A549 treated with RU486 at 1 μM for 4 hours (cell line): ENCODE data around the gene ULBP2. TPM values are rescaled to one million over a fixed set of nuclear protein-coding genes. Genes with fewer than 3 reads are reported as not detected.

Experiments
- total RNA-seq: library from RNA; stranded (reverse); fragments of 200-300 nt; extraction: Qiagen RNA extraction; gene quantifications from 5 replicates; pipeline ENCODE4 v1.2.3, GENCODE V29; 2022; ENCODE audit warnings: low read depth

The ULBP2 gene, protein sequence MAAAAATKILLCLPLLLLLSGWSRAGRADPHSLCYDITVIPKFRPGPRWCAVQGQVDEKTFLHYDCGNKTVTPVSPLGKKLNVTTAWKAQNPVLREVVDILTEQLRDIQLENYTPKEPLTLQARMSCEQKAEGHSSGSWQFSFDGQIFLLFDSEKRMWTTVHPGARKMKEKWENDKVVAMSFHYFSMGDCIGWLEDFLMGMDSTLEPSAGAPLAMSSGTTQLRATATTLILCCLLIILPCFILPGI
- total RNA-seq: 2.7 to 4.2 TPM (median 3.5 TPM) in 5 replicates

GRCh38 chr6:149941583-149942460 lies at the start of gene ULBP2:
Gene ULBP2 (plus strand): TSS chr6:149942014. CDS start chr6:149942073, 59 bp downstream.

DNA sequence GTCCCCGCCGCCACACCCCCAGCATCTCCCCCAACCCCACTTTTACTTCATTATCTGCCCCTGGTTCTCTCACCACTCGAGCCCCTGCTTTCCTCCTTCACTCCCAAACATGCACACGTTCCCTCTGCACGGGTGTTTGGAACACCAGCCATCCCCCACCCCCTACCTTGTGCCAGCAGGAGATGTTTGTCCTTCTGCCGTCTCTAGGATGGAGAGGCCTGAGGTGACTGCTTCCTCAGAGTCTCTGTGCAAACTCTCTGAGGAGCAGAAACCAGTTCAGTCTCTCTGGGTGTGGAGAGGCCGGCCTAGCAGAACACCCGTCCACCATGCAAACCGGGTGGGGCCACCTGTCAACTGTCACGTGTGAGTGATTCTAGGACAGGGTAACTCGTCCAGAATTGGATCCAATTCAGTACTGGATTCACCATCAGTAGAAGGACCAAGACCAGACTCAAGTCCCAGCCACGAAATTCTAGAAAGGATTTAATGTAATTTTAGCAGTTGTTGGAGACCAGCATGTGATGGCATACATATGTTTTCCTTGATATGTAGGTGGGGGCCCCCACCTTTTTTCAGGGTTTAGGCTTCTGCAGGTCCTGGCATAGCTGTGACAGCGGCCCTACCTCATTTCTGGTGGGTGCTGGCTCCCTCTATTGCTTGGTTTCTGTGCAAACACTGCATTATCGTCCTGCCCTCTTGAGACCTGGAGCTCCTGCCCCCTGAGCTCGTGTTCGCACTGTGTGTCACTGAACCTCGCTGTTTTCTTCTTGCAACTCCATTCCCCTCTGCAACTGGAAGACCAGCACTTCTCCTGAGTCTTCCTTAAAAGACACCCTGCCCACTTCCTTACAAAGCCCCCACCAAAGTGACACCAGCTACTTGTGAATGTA lies 43.7 kb upstream of the ULBP2 start, which contains the start of gene RAET1E:
Gene RAET1E (minus strand): TSS at position 259 of the 890 bp plus-strand sequence. CDS start 7,212 bp downstream, outside the sequence.

GRCh38 chr6:149922642-149923326 lies 19.0 kb upstream of the ULBP2 start, which contains the start of gene RAET1G:
Gene RAET1G (minus strand): TSS chr6:149923121. CDS start chr6:149923010, 111 bp downstream.

DNA sequence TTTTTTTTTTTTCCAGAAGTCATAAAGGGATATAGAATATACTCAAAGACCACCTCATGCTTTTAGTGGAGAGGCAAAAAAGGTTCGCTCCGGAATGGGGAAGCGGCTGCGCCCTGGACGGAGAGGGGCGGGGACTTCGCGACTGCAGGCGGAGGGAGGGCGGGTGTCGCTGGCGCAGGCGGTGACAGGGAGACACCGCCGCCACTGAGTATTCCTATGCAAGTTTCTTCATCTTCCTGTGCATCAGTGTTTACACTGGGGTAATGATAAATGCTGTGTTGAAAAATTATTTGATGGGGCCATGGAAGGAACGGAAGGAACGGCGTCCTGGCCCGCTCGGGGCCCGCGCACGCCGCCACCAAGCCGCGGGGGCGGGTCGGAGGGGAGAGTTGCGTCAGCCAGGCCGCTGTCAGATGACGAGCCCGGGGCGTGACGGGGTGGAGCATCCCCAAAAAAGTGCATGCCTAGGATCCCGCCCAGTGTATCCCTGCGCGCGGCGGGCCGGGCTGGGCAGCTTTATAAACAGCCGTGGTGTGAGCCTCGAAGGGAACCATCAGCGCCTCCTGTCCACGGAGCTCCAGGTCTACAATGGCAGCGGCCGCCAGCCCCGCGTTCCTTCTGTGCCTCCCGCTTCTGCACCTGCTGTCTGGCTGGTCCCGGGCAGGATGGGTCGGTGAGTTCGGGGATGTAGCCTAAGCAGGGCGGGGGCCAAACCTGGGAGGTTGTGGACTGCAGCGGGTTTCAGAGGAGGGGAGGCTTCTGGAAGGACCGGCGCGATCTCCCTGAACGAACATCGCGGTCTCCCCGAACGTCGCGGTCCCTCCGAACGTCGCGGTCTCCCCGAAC lies 21.9 kb downstream of the ULBP2 start, which contains the start of gene ULBP1:
Gene ULBP1 (plus strand): TSS at position 482 of the 846 bp plus-strand sequence. CDS start 107 bp downstream, at position 589.

Other genes starting within 250 kb of the ULBP2 start
- 4.7 to 8.3 TPM (median 7.7 TPM) in 5 replicates for gene LATS1, start 223.9 kb upstream of the ULBP2 start, total RNA-seq
- 11.0 to 16.2 TPM (median 14.7 TPM) in 5 replicates for gene NUP43, start 195.5 kb upstream of the ULBP2 start, total RNA-seq
- 84.5 to 93.1 TPM (median 88.8 TPM) in 5 replicates for gene PCMT1, start 192.3 kb upstream of the ULBP2 start, total RNA-seq
- 21.8 to 41.2 TPM (median 37.2 TPM) in 5 replicates for gene LRP11, start 77.7 kb upstream of the ULBP2 start, total RNA-seq
- 2.0 to 3.2 TPM (median 3.0 TPM) in 5 replicates for gene RAET1E, start 43.9 kb upstream of the ULBP2 start, total RNA-seq
- 7.3 to 13.0 TPM (median 9.7 TPM) in 5 replicates for gene RAET1G, start 18.9 kb upstream of the ULBP2 start, total RNA-seq
- gene ULBP1, start 21.9 kb downstream of the ULBP2 start, total RNA-seq: 0.64 to 1.3 TPM (median 0.80 TPM) in 5 replicates
- 0.29 to 0.47 TPM (median 0.41 TPM) in 4 of 5 replicates, not detected in the other for gene RAET1L, start 83.5 kb downstream of the ULBP2 start, total RNA-seq
- 3.4 to 4.2 TPM (median 3.8 TPM) in 5 replicates for gene ULBP3, start 127.1 kb downstream of the ULBP2 start, total RNA-seq
- 0.63 to 1.5 TPM (median 0.89 TPM) in 5 replicates for gene PPP1R14C, start 201.0 kb downstream of the ULBP2 start, total RNA-seq